Measurements from ENCODE around the gene RAB35.

Gene RAB35

GRCh38 chr12:120106151-120106550 is 10.4 kb downstream of the RAB35 start:
- no peak for TF ChIP-seq CTCF (IDR thresholded peaks at IDR 0.05; ENCODE audit: insufficient read depth, low read depth, low read length, missing control alignments)
- no peak overlapping the region for H3K4me3 ChIP-seq (ENCODE audit: low read length)
- no peak for DNase-seq (ENCODE audit: low read depth)

GRCh38 chr12:120103371-120103770 is 13.2 kb downstream of the RAB35 start:
- no peak overlapping the region for H3K4me3 ChIP-seq (ENCODE audit: low read length)
- TF ChIP-seq CTCF (IDR thresholded peaks at IDR 0.05; ENCODE audit: insufficient read depth, low read depth, low read length, missing control alignments) = no peak
- no peak for DNase-seq (ENCODE audit: low read depth)

- H3K4me3 ChIP-seq (ENCODE audit: low read length) = no peak overlapping the region
- no peak for DNase-seq (ENCODE audit: low read depth)
- no peak for TF ChIP-seq CTCF (IDR thresholded peaks at IDR 0.05; ENCODE audit: insufficient read depth, low read depth, low read length, missing control alignments)
Measured at GRCh38 chr12:120103044-120103338, 13.6 kb downstream of the RAB35 start.

GRCh38 chr12:120102189-120103043 is 14.1 kb downstream of the RAB35 start:
- no peak for TF ChIP-seq CTCF (IDR thresholded peaks at IDR 0.05; ENCODE audit: insufficient read depth, low read depth, low read length, missing control alignments)
- H3K4me3 ChIP-seq (ENCODE audit: low read length) = no peak overlapping the region
- DNase-seq (ENCODE audit: low read depth) = no peak

GRCh38 chr12:120101617-120102016 is 14.9 kb downstream of the RAB35 start:
- H3K4me3 ChIP-seq (ENCODE audit: low read length) = no peak overlapping the region
- no peak for TF ChIP-seq CTCF (IDR thresholded peaks at IDR 0.05; ENCODE audit: insufficient read depth, low read depth, low read length, missing control alignments)
- DNase-seq (ENCODE audit: low read depth) = peak; percentile 55

- DNase-seq (ENCODE audit: low read depth) = no peak
- TF ChIP-seq CTCF (IDR thresholded peaks at IDR 0.05; ENCODE audit: insufficient read depth, low read depth, low read length, missing control alignments) = no peak
- no peak overlapping the region for H3K4me3 ChIP-seq (ENCODE audit: low read length)
Measured at GRCh38 chr12:120101182-120101581, 15.4 kb downstream of the RAB35 start.

GRCh38 chr12:120100630-120101029 is 15.9 kb downstream of the RAB35 start:
- DNase-seq (ENCODE audit: low read depth) = no peak
- H3K4me3 ChIP-seq (ENCODE audit: low read length) = no peak overlapping the region

More at GRCh38 chr12:120100630-120101029, 15.9 kb downstream of the RAB35 start:
- no peak for TF ChIP-seq CTCF (IDR thresholded peaks at IDR 0.05; ENCODE audit: insufficient read depth, low read depth, low read length, missing control alignments)

Measured in epithelial cell of esophagus (primary cell).